EL (cell line): ENCODE results near the gene ACSL5.
"Not testable (repeated sequence)": the region's sequence is repeated elsewhere in the genome, so short reads cannot be mapped to it uniquely, and the experiment has no call there.

Source experiments
- DNase-seq: peaks from one replicate; pipeline ENCODE4 v3.0.0-alpha.2; 2016

The ACSL5 gene

GRCh38 chr10:112376396-112376790 is 2.5 kb downstream of the ACSL5 start:
- DNase-seq = no peak

- not testable (repeated sequence) for DNase-seq
These were observed 3.2 kb downstream of the ACSL5 start for GRCh38 chr10:112377116-112377515.

GRCh38 chr10:112379635-112380296 is 5.8 kb downstream of the ACSL5 start:
- peak; percentile 83 for DNase-seq

GRCh38 chr10:112382515-112383235 is 8.8 kb downstream of the ACSL5 start:
- no peak for DNase-seq

- peak; percentile 78 for DNase-seq
These were observed 9.4 kb downstream of the ACSL5 start for GRCh38 chr10:112383325-112383724.

GRCh38 chr10:112384141-112384540 is 10.2 kb downstream of the ACSL5 start:
- DNase-seq = no peak

- no peak for DNase-seq
These were observed 11.3 kb downstream of the ACSL5 start for GRCh38 chr10:112385201-112385600.

GRCh38 chr10:112388056-112388455 is 14.1 kb downstream of the ACSL5 start:
- DNase-seq = not testable (repeated sequence)

- DNase-seq = no peak
These were observed 14.6 kb downstream of the ACSL5 start for GRCh38 chr10:112388548-112388947.

GRCh38 chr10:112389271-112389822 is 15.4 kb downstream of the ACSL5 start:
- DNase-seq = peak; percentile 71

GRCh38 chr10:112390125-112390703 is 16.3 kb downstream of the ACSL5 start:
- DNase-seq = no peak

- DNase-seq = no peak
These were observed 19.4 kb downstream of the ACSL5 start for GRCh38 chr10:112393341-112393740.

- DNase-seq = no peak
These were observed 19.9 kb downstream of the ACSL5 start for GRCh38 chr10:112393827-112394226.

GRCh38 chr10:112394475-112394875 is 20.6 kb downstream of the ACSL5 start:
- DNase-seq = no peak

GRCh38 chr10:112395809-112396530 is 22.1 kb downstream of the ACSL5 start:
- DNase-seq = no peak

- no peak for DNase-seq
These were observed 23.7 kb downstream of the ACSL5 start for GRCh38 chr10:112397592-112397991.

GRCh38 chr10:112402917-112403316 is 29.0 kb downstream of the ACSL5 start:
- DNase-seq = no peak

GRCh38 chr10:112404617-112405016 is 30.7 kb downstream of the ACSL5 start:
- peak; percentile 8 for DNase-seq

GRCh38 chr10:112406806-112407205 is 32.9 kb downstream of the ACSL5 start:
- DNase-seq = not testable (repeated sequence)

GRCh38 chr10:112407696-112408095 is 33.8 kb downstream of the ACSL5 start:
- no peak for DNase-seq

- no peak for DNase-seq
These were observed 35.4 kb downstream of the ACSL5 start for GRCh38 chr10:112409299-112409698.

- DNase-seq = no peak
These were observed 35.8 kb downstream of the ACSL5 start for GRCh38 chr10:112409755-112410154.

- no peak for DNase-seq
These were observed 38.8 kb downstream of the ACSL5 start for GRCh38 chr10:112412696-112413095.
